Activated CD4-positive, CD25-positive, alpha-beta regulatory T cell (primary cell): ENCODE data around the gene KANSL1.
"Not testable (repeated sequence)": the region's sequence is repeated elsewhere in the genome, so short reads cannot be mapped to it uniquely, and the experiment has no call there.

Experiments
- DNase-seq, 4 experiments: peaks; one replicate each; lab custom pipeline; 2025; lab: John Stamatoyannopoulos, UW

KANSL1 gene

GRCh38 chr17:46117117-46117516 is 76.1 kb downstream of the KANSL1 start:
- DNase-seq: no peak

GRCh38 chr17:46115699-46116098 is 77.5 kb downstream of the KANSL1 start:
- DNase-seq: no peak

GRCh38 chr17:46111236-46111635 is 82.0 kb downstream of the KANSL1 start:
- not testable (repeated sequence) for DNase-seq

- no peak for DNase-seq
Measured at GRCh38 chr17:46110219-46110618, 83.0 kb downstream of the KANSL1 start.

GRCh38 chr17:46109603-46110189 is 83.5 kb downstream of the KANSL1 start:
- DNase-seq: no peak

GRCh38 chr17:46108550-46109110 is 84.6 kb downstream of the KANSL1 start:
- DNase-seq: no peak

GRCh38 chr17:46108120-46108519 is 85.1 kb downstream of the KANSL1 start:
- no peak for DNase-seq

- no peak for DNase-seq
Measured at GRCh38 chr17:46106966-46107644, 86.1 kb downstream of the KANSL1 start.

- DNase-seq: not testable (repeated sequence)
Measured at GRCh38 chr17:46102806-46103205, 90.4 kb downstream of the KANSL1 start.

GRCh38 chr17:46101785-46102617 is 91.2 kb downstream of the KANSL1 start:
- not testable (repeated sequence) for DNase-seq

GRCh38 chr17:46100590-46100989 is 92.6 kb downstream of the KANSL1 start:
- no peak for DNase-seq

- DNase-seq: no peak
Measured at GRCh38 chr17:46099865-46100264, 93.4 kb downstream of the KANSL1 start.

- no peak for DNase-seq
Measured at GRCh38 chr17:46097497-46097896, 95.7 kb downstream of the KANSL1 start.

- DNase-seq: no peak
Measured at GRCh38 chr17:46092991-46093390, 100.2 kb downstream of the KANSL1 start.

- no peak for DNase-seq
Measured at GRCh38 chr17:46090871-46091270, 102.4 kb downstream of the KANSL1 start.

GRCh38 chr17:46089389-46089965 is 103.8 kb downstream of the KANSL1 start:
- DNase-seq: no peak

GRCh38 chr17:46088595-46088994 is 104.6 kb downstream of the KANSL1 start:
- DNase-seq: no peak

- not testable (repeated sequence) for DNase-seq
Measured at GRCh38 chr17:46087871-46088270, 105.4 kb downstream of the KANSL1 start.

- no peak for DNase-seq
Measured at GRCh38 chr17:46086821-46087220, 106.4 kb downstream of the KANSL1 start.

- no peak for DNase-seq
Measured at GRCh38 chr17:46085522-46085921, 107.7 kb downstream of the KANSL1 start.

GRCh38 chr17:46082257-46082656 is 111.0 kb downstream of the KANSL1 start:
- no peak for DNase-seq

- DNase-seq: no peak
Measured at GRCh38 chr17:46081018-46081320, 112.3 kb downstream of the KANSL1 start.
